Skeletal muscle satellite cell (primary cell): Measurements from ENCODE around the gene COX10.
"Not testable (repeated sequence)": the region's sequence is repeated elsewhere in the genome, so short reads cannot be mapped to it uniquely, and the experiment has no call there.

Source experiments
- H3K27me3 ChIP-seq: 2 replicates; pipeline ENCODE4 v1.7.0; 2013; ENCODE audit warnings: low read length; ENCODE audit not compliant: control insufficient read depth, insufficient read depth
- H3K36me3 ChIP-seq: 2 replicates; pipeline ENCODE4 v1.7.0; 2013; ENCODE audit warnings: mild to moderate bottlenecking, control low read depth, low read length; ENCODE audit not compliant: insufficient read depth
- H3K4me1 ChIP-seq: 2 replicates; pipeline ENCODE4 v1.7.0; 2013; ENCODE audit warnings: low read length; ENCODE audit not compliant: control insufficient read depth, insufficient read depth
- H3K4me2 ChIP-seq: 2 replicates; pipeline ENCODE4 v1.7.0; 2013; ENCODE audit warnings: mild to moderate bottlenecking, low read length
- H3K4me3 ChIP-seq: 2 replicates; pipeline ENCODE4 v1.7.0; 2013; ENCODE audit warnings: low read length
- H3K9ac ChIP-seq: 2 replicates; pipeline ENCODE4 v1.7.0; 2013; ENCODE audit warnings: mild to moderate bottlenecking, low read depth, low read length, moderate library complexity
- H3K9me3 ChIP-seq: replicated peaks from 2 replicates; pipeline ENCODE4 v1.7.0; 2013; ENCODE audit warnings: mild to moderate bottlenecking, control low read depth, low read length

The COX10 gene

GRCh38 chr17:14211246-14211645, 141.9 kb downstream of the COX10 start:
- Histone ChIP-seq H3K4me1 (no peaks in the 10 kb centered on the region), H3K36me3 (peaks cover 3% of the 10 kb centered on the region), H3K4me3 (no peak overlapping the region), H3K27me3 (no peaks in the 10 kb centered on the region), H3K9me3 (no peaks in the 10 kb centered on the region), H3K9ac (no peak overlapping the region), H3K4me2 (no peak overlapping the region)

GRCh38 chr17:14211801-14212200, 142.5 kb downstream of the COX10 start:
- Histone ChIP-seq H3K4me3 (no peak overlapping the region), H3K9ac (no peak overlapping the region), H3K27me3 (no peaks in the 10 kb centered on the region), H3K4me2 (no peak overlapping the region), H3K9me3 (no peaks in the 10 kb centered on the region), H3K4me1 (no peaks in the 10 kb centered on the region), H3K36me3 (peaks cover 3% of the 10 kb centered on the region)

- H3K4me2 ChIP-seq, result no peak overlapping the region
Measured at GRCh38 chr17:14212401-14212800, 143.1 kb downstream of the COX10 start.

DNA sequence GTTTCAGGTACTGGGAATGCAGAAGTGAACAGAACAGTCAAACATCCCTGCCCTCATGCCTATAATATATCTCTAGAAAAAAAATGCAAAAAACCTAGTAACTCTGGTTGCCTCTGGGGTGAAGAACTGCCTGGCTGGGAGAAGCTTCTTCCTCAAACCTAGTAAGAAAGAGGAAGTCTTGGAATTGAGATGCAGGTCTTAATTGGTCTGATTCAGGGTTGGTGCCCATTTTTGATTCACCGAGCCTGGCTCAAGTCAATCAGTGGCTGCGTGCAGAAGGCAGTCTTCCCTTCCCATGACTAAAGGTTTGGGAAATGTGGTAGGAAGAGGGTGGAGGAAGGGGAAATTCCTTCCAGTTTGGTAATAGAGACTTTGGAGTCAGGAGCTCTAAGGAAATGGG, 145.0 kb downstream of the COX10 start:
- no peak overlapping the region for H3K9ac ChIP-seq

More at GRCh38 chr17:14212401-14212800, 143.1 kb downstream of the COX10 start:
- Histone ChIP-seq H3K27me3 (no peaks in the 10 kb centered on the region), H3K4me1 (no peaks in the 10 kb centered on the region), H3K4me3 (no peak overlapping the region), H3K9ac (no peak overlapping the region), H3K36me3 (peaks cover 3% of the 10 kb centered on the region), H3K9me3 (no peaks in the 10 kb centered on the region)

GRCh38 chr17:14222611-14223010, 153.3 kb downstream of the COX10 start:
- no peak overlapping the region for H3K4me2 ChIP-seq
- H3K4me1 ChIP-seq, result no peaks in the 10 kb centered on the region
- no peaks in the 10 kb centered on the region for H3K9me3 ChIP-seq
- no peaks in the 10 kb centered on the region for H3K27me3 ChIP-seq
- no peaks in the 10 kb centered on the region for H3K36me3 ChIP-seq
- H3K9ac ChIP-seq, result no peak overlapping the region
- no peak overlapping the region for H3K4me3 ChIP-seq

More for the DNA sequence above, 145.0 kb downstream of the COX10 start:
- no peak overlapping the region for H3K4me3 ChIP-seq
- H3K9me3 ChIP-seq, result no peaks in the 10 kb centered on the region
- H3K4me2 ChIP-seq, result no peak overlapping the region
- no peaks in the 10 kb centered on the region for H3K27me3 ChIP-seq
- peaks cover 3% of the 10 kb centered on the region for H3K36me3 ChIP-seq
- no peaks in the 10 kb centered on the region for H3K4me1 ChIP-seq

DNA sequence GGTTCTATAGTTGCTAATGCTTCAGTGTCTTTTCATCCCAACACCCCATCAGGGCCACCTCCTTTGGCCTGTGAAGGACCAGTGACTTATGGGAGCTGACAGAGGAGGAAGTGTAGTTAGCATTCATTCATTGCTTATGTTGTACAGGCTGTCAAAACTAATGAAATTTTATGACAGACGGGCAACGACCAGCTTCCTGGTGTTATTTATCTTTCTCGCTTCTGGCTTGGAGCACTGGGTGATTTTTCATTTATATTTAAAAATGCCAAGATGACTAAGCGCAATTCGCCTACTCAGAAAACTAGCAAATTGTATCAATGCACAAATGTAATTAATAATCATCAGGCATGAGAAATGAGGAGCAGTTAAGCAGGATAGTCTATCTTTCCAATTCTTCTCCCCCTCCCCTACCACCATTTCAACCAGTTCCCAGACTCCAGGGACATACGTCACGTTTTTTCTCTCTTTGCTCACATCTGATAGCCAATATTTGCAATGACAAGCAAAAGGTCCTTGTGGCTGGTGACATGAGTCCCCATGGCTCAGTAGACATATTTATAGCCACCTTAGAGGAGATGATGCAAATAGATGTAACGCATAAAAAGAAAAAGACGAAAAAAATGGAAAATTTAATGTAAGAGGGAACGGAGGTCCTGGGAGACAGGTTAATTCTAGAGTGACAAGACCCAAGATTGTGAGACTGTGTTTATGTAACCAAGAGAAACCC, 156.1 kb downstream of the COX10 start:
- Histone ChIP-seq H3K4me3 (no peak overlapping the region), H3K9ac (no peak overlapping the region), H3K36me3 (no peaks in the 10 kb centered on the region), H3K4me2 (no peak overlapping the region), H3K27me3 (no peaks in the 10 kb centered on the region), H3K9me3 (no peaks in the 10 kb centered on the region), H3K4me1 (peaks cover 7% of the 10 kb centered on the region)

DNA sequence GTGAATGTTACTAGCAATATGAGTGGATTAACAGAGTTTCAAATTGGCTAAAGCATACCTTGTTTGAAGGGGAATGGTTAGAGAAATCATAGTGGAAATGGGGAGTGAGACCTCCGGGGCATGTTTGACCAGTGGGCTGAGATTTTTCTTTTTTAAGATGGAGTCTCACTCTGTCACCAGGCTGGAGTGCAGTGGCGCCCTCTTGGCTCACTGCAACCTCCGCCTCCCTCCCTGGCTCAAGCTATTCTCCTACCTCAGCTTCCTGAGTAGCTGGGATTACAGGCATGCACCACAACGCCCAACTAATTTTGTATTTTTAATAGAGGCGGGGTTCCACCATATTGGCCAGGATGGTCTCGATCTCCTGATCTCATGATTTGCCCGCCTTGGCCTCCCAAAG, 157.7 kb downstream of the COX10 start:
- H3K9ac ChIP-seq, result no peak overlapping the region
- no peaks in the 10 kb centered on the region for H3K36me3 ChIP-seq
- no peak overlapping the region for H3K4me3 ChIP-seq
- no peak overlapping the region for H3K4me2 ChIP-seq
- peaks cover 7% of the 10 kb centered on the region for H3K4me1 ChIP-seq
- no peaks in the 10 kb centered on the region for H3K9me3 ChIP-seq
- no peaks in the 10 kb centered on the region for H3K27me3 ChIP-seq

- peaks cover 7% of the 10 kb centered on the region for H3K4me1 ChIP-seq
- H3K27me3 ChIP-seq, result no peaks in the 10 kb centered on the region
- no peaks in the 10 kb centered on the region for H3K36me3 ChIP-seq
- no peaks in the 10 kb centered on the region for H3K9me3 ChIP-seq
- H3K9ac ChIP-seq, result no peak overlapping the region
- peak overlapping the region; percentile 6 for H3K4me2 ChIP-seq
- no peak overlapping the region for H3K4me3 ChIP-seq
Measured at GRCh38 chr17:14228903-14229302, 159.6 kb downstream of the COX10 start.

DNA sequence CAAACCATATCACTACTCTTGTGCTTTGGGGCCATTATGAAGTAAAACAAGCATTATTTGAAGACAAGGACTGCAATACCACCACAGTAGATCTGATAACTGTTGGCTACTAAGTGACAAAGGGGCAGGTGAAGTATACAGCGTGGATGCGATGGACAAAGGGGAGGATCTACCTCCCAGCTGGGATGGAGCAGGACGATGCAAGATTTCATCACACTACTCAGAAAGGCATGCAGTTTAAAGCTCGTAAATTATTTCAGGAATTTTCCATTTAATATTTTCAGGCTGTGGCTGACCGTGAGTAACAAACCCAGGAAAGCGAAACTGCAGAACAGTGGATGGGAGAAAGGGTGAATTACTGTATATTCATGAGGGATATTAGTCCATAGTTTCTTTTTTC, 161.9 kb downstream of the COX10 start:
- Histone ChIP-seq H3K4me3 (peak overlapping the region; percentile 39), H3K4me2 (peak overlapping the region; percentile 25)
- not testable (repeated sequence) for H3K36me3 ChIP-seq, H3K27me3 ChIP-seq, H3K4me1 ChIP-seq, H3K9me3 ChIP-seq, H3K9ac ChIP-seq

DNA sequence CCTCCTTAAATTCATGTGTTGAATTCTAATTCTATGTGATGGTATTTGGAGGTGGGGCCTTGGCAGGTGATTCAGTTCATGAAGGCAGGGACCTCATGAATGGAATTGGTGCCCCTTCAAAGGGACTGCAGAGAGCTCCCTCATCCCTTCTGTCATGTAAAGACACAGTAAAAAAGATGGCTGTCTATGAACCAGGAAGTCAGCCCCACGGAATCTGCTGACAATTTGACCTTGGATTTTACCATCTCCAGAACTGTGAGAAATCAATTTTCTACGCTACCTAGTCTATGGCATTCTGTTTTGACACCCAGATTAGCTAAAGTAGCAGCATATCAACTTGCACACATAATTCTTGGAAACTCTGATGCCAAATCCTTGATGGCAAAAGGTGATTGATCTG, 165.7 kb downstream of the COX10 start:
- not testable (repeated sequence) for H3K9me3 ChIP-seq, H3K27me3 ChIP-seq, H3K4me3 ChIP-seq, H3K36me3 ChIP-seq, H3K4me1 ChIP-seq, H3K4me2 ChIP-seq, H3K9ac ChIP-seq

DNA sequence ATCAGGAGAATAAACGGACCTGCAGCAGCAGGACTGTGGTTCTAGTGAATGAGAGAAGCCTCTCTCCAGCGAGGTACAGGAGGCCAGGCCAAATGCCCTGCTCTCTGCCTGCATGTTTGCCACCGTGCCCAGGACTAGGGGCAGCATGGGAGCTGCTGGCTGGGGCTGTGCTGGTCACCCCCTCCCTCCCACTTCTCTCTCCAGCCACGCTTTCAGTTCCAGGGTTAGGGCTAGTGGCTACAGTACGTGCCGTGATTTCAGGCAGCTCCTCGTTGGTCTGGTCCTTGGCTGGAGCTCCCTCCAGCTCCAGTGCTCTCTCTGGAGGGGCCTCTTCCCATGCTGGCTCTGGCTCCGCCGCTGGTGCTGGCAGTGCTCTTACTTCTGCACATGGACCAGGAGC, 166.7 kb downstream of the COX10 start:
- H3K27me3 ChIP-seq, H3K4me2 ChIP-seq, H3K4me1 ChIP-seq, H3K9me3 ChIP-seq, H3K9ac ChIP-seq, H3K36me3 ChIP-seq, H3K4me3 ChIP-seq: not testable (repeated sequence)

DNA sequence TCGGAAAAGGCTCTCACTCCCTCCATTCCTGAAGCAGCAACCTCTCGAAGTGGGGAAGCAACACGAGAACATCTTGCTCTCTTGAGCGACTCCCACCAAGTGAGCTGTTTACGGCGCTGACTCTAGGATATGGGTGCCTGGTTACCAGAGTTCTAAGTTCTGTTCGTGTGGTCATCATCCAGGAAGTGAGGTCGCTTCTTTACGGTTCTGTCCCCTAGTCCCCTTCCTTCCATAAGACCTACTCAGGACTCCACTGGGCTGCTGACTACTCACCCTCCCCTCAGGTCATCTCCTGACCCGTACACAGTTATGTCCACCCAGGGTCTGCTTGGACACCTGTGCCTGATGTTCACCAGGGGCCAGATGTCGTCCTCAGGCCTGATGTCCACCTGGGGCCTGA, 167.5 kb downstream of the COX10 start, which contains the start of gene CDRT15:
Gene CDRT15 (minus strand): TSS at position 101 of the 400 bp plus-strand sequence. CDS start 29 bp downstream, at position 72.
- H3K4me2 ChIP-seq, H3K4me3 ChIP-seq: not testable (repeated sequence)

More for the DNA sequence above, 167.5 kb downstream of the COX10 start, which contains the start of gene CDRT15:
- not testable (repeated sequence) for H3K4me1 ChIP-seq, H3K27me3 ChIP-seq, H3K9ac ChIP-seq, H3K36me3 ChIP-seq, H3K9me3 ChIP-seq
